ENCODE data around the gene PLXNA2. TPM values are rescaled to one million over a fixed set of nuclear protein-coding genes. Genes with fewer than 3 reads are reported as not detected.

PLXNA2 gene
- total and polyA plus RNA-seq, 11 donors, result 9.2 to 28.2 (median 18.0) TPM

- Histone ChIP-seq H3K27ac (no peak overlapping the region), H3K36me3 (peaks cover 0 to 100% (median 83%) of the 10 kb centered on the region in 9 donors), H3K4me3 (no peak overlapping the region), H3K4me1 (peaks cover 0 to 4% (median 0%) of the 10 kb centered on the region in 12 donors), H3K9me3 (no peaks in the 10 kb centered on the region), H3K27me3 (no peaks in the 10 kb centered on the region)
- WGBS, 4 donors, result 88 to 97% (median 94%) methylated on average over 21 to 22 of the region's 22 CpGs
- ATAC-seq, result no peak
- DNase-seq, result no peak
- intact Hi-C loops (cut with DNase I), result loop anchor here in 3 of 10 donors (5.0 kb wide), 2 partner anchors 203 to 208 kb away; partner anchors contain the start of gene PLXNA2 (in 1 of the 3)
- no peak for TF ChIP-seq POLR2A (IDR thresholded peaks at IDR 0.05)
- TF ChIP-seq, protein P1, sequence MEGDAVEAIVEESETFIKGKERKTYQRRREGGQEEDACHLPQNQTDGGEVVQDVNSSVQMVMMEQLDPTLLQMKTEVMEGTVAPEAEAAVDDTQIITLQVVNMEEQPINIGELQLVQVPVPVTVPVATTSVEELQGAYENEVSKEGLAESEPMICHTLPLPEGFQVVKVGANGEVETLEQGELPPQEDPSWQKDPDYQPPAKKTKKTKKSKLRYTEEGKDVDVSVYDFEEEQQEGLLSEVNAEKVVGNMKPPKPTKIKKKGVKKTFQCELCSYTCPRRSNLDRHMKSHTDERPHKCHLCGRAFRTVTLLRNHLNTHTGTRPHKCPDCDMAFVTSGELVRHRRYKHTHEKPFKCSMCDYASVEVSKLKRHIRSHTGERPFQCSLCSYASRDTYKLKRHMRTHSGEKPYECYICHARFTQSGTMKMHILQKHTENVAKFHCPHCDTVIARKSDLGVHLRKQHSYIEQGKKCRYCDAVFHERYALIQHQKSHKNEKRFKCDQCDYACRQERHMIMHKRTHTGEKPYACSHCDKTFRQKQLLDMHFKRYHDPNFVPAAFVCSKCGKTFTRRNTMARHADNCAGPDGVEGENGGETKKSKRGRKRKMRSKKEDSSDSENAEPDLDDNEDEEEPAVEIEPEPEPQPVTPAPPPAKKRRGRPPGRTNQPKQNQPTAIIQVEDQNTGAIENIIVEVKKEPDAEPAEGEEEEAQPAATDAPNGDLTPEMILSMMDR (IDR thresholded peaks at IDR 0.05), result no peak
These were observed 204.4 kb downstream of the PLXNA2 start for GRCh38 chr1:208039536-208040332.

DNA sequence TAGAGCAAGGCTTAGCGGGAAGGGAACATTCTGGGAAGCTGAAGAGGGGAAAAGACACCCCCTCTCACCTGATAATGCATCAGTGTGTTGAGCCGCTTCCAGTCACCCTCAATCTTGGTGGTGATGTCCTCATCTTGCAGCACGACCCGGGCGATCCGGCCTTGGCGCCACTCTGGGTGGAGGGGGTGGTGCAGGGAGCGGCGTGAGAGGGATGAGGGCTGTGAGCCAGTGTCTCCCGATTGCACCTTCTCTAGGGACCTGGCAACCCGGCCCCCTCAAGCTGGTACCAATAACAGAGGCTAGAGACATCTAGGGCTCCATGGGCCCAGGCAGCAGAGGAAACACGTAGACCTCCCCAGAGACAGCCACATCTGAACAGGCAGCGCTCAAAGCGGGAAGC is 205.9 kb downstream of the PLXNA2 start:
- no peak for ATAC-seq
- H3K36me3 ChIP-seq, result peaks cover 3 to 100% (median 84%) of the 10 kb centered on the region in 9 donors

GRCh38 chr1:208036918-208037766 is 207.0 kb downstream of the PLXNA2 start:
- WGBS, 4 donors, result 86 to 91% (median 89%) methylated on average over 9 of the region's 9 CpGs

More for the DNA sequence above, 205.9 kb downstream of the PLXNA2 start:
- intact Hi-C loops (cut with DNase I), result loop anchor here in 3 of 10 donors (5.0 kb wide), 2 partner anchors 204 to 209 kb away; partner anchors contain the start of gene PLXNA2 (in 1 of the 3)
- no peak overlapping the region for H3K4me3 ChIP-seq
- peak in 1 of 5 donors; percentile 55 for DNase-seq
- TF ChIP-seq, protein P1 (IDR thresholded peaks at IDR 0.05), result no peak
- no peak for TF ChIP-seq POLR2A (IDR thresholded peaks at IDR 0.05)
- H3K9me3 ChIP-seq, result no peaks in the 10 kb centered on the region
- peaks cover 0 to 4% (median 0%) of the 10 kb centered on the region in 12 donors for H3K4me1 ChIP-seq
- WGBS, 4 donors, result 88 to 94% (median 93%) methylated on average over 4 to 14 of the region's 14 CpGs
- H3K27ac ChIP-seq, result no peak overlapping the region
- H3K27me3 ChIP-seq, result no peaks in the 10 kb centered on the region

More at GRCh38 chr1:208036918-208037766, 207.0 kb downstream of the PLXNA2 start:
- no peaks in the 10 kb centered on the region for H3K27me3 ChIP-seq
- no peak overlapping the region for H3K27ac ChIP-seq
- intact Hi-C loops (cut with DNase I), result loop anchor here in 3 of 10 donors (1.0 to 5.0 kb wide), 3 partner anchors 55 to 210 kb away; partner anchors contain the start of gene PLXNA2 (in 1 of the 3)
- peaks cover 3 to 100% (median 82%) of the 10 kb centered on the region in 9 donors for H3K36me3 ChIP-seq
- ATAC-seq (no peak), DNase-seq (peak in 1 of 5 donors; percentile 24)
- H3K4me1 ChIP-seq, result peaks cover 0 to 4% (median 0%) of the 10 kb centered on the region in 12 donors
- TF ChIP-seq, protein P1 (IDR thresholded peaks at IDR 0.05), result no peak
- no peak for TF ChIP-seq POLR2A (IDR thresholded peaks at IDR 0.05)
- H3K9me3 ChIP-seq, result no peaks in the 10 kb centered on the region
- no peak overlapping the region for H3K4me3 ChIP-seq
